Middle frontal gyrus (tissue), 1 donor: ENCODE measurements around the gene CBLC.
"Not testable (repeated sequence)": the region's sequence is repeated elsewhere in the genome, so short reads cannot be mapped to it uniquely, and the experiment has no call there.

Experiments
- DNase-seq: peaks from one replicate; pipeline ENCODE4 v3.0.0-alpha.2; 2015; ENCODE audit warnings: low spot score; ENCODE audit errors: extremely low spot score

Gene CBLC

DNA sequence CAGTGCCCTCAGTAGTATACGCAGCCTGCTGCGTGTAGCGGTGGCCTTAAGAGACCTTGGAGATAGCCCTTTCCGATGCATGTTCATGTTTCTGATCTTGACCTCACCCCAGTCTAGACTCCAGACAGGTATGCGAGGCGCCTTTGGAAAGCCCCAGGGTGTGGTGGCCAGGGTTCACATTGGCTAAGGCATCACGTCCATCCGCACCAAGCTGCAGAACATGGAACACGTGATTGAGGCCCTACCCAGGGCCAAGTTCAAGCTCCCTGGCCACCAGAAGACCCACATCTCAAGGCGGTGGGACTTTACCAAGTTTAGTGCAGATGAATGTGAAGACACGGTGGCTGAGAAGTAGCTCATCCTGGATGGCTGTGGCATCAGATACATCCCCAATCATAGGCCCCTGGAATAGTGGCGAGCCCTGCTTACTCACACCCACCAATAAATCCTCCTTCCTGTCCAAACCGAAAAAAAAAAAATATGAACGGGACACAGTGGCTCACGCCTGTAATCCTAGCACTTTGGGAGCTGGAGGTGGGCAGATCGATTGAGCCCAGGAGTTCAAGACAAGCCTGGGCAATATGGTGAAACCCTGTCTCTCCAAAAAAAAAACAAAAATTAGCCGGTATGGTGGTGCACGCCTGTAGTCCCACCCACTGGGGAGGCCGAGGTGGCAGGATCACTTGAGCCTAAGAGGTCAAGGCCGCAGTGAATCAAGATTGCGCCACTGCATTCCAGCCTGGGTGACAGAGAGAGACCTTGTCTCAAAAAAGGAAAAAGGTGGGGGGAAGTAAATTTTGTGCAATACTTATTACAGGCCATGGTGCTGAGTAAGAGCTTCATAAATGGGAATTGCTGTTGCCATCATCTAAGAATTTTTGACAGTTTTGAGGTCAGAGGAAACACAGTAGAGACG is 12.4 kb upstream of the CBLC start:
- DNase-seq = no peak

- no peak for DNase-seq
These were observed 11.7 kb upstream of the CBLC start for GRCh38 chr19:44765949-44766335.

DNA sequence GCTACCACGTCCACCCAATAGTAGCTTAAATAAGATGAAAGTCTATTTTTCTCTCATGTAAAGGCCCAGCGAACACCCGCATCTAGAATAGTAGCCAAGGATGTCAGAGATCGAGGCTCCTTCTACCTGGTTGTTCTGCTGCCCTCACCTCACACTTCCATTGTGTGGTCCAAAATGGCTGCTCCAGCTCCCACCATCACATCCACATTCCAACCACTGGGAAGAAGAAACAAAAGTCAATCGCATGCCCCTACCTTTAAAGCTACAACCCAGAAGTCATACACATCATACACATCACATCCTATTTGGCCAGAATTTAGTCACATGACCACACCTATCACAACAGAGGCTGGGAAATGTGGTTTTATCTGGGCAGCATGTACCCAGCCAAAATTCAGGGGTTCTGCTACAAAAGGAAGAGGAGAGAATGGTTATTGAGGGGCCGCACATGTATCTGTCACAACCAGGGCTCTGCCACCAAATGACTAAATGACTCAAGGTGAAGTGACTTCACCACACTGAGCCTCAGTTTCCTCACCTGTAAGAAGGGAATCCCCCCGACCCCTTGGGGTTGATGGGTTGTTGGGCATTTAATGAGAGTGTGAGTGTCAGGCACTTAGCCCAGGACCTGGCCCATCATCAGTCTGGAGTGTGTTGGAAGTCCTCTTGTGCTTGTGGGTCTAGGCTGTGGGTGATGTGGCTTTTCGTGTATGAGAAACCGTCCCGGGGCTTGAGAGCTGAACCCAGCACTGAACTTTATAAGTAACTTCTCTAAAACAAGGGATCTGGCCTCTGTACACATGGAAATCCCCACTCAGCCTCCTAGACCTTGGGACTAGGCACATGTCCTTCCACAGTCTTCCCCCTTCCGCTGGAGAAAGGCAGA is 10.2 kb upstream of the CBLC start:
- DNase-seq = no peak

GRCh38 chr19:44770550-44771257 is 7.0 kb upstream of the CBLC start:
- peak; percentile 65 for DNase-seq

DNA sequence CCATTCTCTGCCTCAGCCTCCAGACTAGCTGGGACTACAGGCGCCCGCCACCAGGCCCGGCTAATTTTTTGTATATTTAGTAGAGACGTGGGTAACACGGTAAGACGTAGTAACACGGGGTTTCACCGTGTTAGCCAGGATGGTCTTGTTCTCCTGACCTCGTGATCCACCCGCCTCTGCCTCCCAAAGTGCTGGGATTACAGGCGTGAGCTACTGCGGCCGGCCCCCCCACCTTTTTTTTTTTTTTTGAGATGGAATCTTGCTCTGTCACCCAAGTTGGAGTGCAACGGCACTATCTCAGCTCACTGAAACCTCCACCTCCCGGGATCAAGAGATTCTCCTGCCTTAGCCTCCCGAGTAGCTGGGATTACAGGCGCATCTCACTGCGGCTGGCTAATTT is 5.5 kb upstream of the CBLC start:
- not testable (repeated sequence) for DNase-seq

- no peak for DNase-seq
These were observed 4.7 kb upstream of the CBLC start for GRCh38 chr19:44772959-44773358.

DNA sequence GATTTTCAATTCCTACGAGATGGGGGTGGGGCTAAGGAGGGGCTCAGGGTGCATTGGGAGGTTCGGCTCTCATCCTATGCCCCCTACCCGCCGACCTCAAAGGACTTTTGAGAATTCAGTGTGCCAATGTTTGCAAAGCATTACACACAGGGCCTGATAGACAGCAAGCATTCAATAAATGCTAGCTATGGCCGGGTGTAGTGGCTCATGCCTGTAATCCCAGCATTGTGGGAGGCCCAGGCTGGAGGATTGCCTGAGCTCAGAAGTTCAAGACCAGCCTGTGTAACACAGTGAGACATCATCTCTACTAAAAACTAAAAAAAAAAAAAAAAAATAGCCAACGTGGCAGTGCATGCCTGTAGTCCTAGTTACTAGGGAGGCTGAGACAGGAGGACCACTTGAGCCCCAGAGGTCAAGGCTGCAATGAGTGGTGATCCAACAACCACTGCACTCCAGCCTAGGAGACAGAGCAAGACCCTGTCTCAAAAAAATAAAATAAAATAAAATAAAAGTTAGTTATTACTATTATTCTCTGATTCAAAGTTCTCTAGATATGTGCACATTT is 1.9 kb upstream of the CBLC start:
- DNase-seq = no peak

GRCh38 chr19:44776402-44777096 is 1.1 kb upstream of the CBLC start:
- no peak for DNase-seq

GRCh38 chr19:44779150-44779549 is 1.5 kb downstream of the CBLC start:
- DNase-seq = no peak

DNA sequence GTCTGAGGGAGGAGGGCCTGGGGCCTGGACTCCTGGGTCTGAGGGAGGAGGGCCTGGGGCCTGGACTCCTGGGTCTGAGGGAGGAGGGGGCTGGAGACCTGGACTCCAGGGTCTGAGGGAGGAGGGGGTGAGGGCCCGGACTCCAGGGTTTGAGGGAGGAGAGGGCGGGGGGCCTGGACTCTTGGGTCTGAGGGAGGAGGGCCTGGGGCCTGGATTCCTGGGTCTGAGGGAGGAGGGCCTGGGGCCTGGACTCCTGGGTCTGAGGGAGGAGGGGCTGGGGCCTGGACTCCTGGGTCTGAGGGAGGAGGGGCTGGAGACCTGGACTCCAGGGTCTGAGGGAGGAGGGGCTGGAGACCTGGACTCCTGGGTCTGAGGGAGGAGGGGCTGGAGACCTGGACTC is 4.0 kb downstream of the CBLC start:
- DNase-seq = not testable (repeated sequence)

- DNase-seq = no peak
These were observed 5.0 kb downstream of the CBLC start for GRCh38 chr19:44782729-44783128.

DNA sequence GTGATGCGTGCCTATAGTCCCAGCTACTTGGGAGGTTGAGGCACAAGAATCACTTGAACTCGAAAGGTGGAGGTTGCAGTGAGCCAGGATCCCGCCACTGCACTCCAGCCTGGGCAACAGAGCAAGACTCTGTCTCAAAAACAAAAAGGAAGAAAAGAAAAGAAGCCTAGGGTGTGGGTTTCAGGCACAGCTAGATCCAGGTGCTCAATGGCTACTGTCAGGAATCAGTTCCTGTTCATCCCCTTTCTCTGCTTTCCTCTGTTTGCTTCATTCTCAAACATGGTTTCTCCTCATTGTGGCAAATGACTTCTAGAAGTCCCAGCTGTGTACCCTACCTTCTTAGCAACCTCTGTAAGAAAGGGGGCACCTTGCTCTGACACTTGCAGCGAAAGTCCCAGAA is 5.9 kb downstream of the CBLC start:
- no peak for DNase-seq

DNA sequence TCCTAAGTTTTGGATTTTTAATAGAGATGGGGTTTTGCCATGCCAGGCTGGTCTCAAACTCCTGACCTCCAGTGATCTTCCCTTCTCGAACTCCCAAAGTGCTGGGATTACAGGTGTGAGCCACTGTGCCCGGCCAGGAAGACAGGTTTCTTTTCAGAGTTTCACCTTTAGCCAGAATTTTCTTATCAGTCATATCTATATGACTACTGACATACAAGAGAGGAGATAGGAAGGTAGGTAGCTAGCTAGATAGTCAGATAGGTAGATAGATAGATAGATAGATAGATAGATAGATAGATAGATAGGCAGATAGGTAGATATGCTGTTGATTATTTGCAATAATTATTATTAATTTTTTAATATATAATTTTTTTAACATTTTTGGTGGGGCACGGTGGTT is 7.6 kb downstream of the CBLC start:
- DNase-seq = no peak

GRCh38 chr19:44785993-44786392 is 8.3 kb downstream of the CBLC start:
- DNase-seq = no peak

DNA sequence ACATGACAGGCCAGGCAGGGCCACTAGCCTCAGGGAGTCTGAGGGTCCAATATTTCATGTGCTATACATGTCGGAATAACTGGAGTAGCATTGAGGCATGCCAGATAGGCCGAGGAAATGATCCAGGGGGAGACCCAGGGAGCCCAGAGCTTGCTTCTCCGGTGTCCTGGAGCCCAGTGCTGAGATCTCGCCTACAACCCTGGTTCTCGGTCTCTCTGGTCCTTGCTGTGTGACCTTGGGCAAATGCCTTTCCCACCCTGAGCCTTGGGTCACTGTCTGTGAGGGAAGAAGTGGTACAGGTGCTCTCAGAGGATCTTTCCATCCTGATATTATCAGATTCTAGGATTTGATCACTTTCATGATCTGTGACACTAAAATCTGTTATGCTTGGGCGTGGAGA is 11.3 kb downstream of the CBLC start:
- no peak for DNase-seq

GRCh38 chr19:44789943-44790483 is 12.3 kb downstream of the CBLC start:
- DNase-seq = no peak

DNA sequence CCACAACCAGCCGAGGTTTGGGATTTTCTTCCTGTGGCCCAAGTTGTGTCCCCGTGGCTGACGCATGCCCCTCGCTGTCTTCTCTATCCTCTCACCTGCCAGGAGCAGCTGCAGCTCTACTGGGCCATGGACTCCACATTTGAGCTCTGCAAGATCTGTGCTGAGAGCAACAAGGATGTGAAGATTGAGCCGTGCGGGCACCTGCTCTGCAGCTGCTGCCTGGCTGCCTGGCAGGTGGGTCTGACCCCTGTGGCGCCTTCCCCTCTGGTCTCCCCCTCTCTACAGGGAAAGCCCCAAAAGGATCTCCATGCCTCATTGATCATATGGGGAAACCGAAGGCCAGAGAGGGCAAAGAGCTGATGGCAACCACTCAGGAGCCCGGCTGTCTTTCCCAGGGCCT is 14.6 kb downstream of the CBLC start:
- no peak for DNase-seq

DNA sequence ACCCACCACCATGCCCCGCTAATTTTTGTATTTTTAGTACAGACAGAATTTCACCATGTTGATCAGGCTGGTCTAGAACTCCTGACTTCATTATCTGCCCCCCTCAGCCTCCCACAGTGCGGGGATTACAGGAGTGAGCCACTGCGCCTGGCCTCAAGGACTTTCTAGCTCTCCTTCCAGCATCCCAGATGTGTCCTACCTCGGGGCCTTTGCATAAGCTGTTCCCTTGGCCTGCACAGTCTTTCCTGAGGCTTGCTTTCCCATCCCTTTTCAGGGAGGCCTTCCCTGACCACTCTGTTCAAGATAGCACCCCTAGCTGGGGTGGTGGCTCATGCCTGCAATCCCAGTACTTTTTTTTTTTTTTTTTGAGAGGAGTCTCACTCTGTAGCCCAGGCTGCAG is 16.9 kb downstream of the CBLC start:
- no peak for DNase-seq

DNA sequence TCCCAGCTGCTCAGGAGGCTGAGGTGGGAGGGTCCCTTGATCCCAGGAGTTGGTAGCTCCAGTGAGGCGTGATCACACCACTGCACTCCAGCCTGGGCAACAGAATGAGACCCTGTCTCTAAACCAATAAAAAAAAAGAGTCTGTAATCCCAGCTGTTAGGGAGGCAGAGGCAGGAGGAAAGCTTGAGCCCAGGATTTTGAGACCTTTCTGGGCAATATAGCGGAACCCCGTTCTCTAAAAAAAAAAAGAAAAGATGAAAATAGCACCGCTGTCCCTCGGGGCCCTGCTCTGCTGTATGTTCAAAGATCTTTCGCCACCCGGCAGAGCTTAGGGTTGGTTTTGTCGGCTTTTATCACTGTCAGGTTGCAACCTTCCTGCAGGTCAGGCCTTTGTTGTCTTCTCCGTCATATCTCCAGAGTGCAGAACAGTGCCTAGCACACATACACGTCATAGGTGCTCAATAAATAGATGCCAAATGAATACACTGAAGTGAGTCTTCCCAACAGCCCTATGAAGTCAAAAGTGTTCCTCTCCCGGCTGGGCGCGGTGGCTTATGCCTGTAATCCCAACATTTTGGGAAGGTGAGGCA is 17.8 kb downstream of the CBLC start:
- DNase-seq = no peak

- no peak for DNase-seq
These were observed 19.0 kb downstream of the CBLC start for GRCh38 chr19:44796701-44797115.
